NCI-H187 (cell line): Measurements from ENCODE around the gene RPS6KA2.
A peak's percentile ranks its signal among the peaks of the same experiment; 100 is the strongest.

ENCODE experiments used
- DNase-seq, 2 experiments: peaks; one replicate each; lab custom pipeline; 2025; lab: John Stamatoyannopoulos, UW

The RPS6KA2 gene

DNA sequence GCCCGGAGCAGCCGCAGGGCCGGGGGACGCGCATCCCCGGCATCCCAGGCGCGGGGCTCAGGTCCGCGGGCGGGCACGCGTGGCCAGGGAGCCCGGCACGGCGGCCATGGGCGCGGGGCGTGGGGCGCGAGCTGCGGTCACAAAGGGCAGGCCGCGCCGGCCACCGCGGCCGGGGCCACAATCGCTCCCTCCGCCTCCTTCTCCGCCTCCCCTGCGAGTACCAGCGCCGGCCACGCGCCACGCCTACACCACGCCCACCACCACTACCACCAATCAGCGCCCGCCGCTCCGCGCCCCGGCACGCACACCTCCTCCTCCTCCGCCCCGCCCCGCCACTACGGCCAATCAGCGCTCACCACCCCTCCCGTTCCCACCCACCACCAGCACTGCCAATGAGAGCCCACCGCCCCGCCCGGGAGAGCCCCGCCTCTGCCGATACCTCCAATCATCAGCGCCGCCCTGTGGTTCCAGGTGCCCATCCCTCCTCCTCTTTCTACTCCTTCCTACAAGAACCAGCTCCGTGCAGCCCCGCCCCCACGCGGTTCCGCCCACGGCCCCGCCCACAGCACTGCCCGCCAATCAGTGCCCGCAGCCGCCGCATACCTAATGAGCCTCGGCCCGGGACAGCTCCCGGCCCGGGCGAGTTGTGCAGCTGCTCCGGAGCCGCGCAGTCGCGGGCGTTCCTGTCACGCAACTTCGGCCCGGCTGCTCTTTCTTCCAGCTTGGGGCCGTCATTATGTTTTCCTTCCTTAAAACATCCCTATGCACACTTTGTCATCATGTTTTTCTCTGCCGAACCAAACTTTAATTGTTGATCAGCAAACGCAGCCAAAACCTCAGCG lies at the start of gene RPS6KA2:
Gene RPS6KA2 (minus strand): TSS at position 219 of the 842 bp plus-strand sequence. CDS start 232 bp downstream, outside the sequence.
- peak; percentile 98 for DNase-seq

DNA sequence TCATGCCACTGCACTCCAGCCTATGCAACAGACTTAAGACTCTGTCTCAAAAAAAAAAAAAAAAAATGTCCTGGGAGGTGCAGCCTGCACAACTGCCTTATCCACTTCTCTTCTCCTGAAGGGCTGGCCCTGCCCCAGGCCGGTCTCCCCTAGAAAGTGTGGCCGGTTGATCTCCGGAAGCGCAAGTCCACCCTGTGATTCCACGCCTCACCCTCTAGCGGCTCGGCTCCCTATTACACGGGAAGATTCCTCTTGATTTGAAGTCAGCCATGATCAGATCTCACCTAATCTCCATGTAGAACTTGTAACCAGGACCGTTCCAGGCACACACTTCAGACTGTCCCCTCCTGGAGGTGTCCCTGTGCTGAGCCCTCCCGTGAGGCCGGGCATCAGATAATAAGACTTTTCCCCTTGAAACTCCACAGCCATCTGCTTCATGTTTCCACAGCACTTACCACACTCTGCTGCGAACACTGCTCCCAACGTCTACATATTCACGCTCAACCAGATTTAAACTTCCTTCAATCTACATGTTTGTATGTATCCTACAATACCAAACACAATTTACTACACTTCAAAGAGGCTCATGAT lies 49.3 kb upstream of the RPS6KA2 start:
- DNase-seq: no peak

DNA sequence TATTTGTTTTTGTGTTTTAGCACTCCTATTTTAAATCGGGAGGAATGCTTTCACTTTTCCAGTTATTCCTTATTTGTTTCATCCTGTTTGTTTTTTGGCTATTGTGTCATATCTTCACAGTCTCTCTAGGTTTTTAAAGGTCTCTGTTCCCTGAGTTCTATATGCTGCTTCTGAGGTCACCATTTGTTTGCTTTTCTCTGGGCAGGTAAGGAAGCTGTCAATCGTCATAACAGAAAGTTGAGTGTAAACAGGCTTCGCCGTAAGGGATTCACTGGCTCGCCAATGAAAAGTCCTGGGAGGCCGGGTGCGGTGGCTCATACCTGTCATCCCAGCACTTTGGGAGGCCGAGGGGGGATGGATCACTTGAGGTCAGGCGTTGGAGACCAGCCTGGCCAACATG lies 48.7 kb upstream of the RPS6KA2 start:
- DNase-seq: no peak

DNA sequence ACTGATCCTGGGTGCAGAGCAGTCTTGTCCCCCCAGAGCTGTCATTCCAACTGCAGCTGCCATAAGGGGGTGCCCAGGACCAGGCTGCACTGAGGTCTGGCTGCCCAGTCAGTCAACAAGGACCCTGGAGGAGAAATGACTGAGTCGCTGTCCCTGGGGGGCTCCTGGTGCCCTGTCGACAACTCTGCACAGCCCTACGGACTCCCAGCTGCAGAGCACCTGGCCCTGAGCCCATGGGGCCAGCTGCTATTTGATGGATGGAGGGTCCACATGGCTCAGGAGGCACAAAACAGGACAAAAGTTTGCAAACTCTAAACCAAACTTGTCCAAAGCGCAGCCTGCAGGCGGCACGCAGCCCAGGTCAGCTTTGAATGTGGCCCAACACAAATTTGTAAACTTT lies 46.3 kb upstream of the RPS6KA2 start:
- no peak for DNase-seq

DNA sequence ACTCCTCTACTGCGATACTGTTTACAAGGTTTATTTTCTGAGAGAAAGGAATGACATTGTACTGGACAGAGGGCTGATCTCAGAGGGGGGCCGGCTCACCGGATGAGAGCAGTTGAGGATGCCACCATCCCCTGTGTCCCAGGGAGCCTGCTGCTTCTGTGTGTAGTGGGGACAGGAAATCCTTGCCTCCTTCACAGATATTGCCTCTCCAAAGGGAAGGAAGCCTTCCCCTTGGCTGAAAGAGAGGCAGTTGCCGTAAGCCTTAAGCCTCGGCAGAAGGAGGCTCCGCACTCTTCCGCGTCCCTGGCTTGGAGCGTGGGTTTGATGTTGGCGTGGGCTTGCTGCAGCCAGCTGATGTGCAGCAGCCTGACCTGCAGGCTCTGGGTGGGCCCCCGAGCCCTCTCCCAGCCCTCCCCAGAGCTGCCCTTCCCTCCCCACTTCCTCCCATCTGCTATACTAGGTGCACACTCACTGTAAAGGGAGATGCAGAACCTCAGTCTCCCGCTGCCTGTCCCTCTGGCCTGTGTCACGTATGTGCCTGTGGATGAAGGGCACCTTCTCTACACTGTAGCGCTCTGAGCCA lies 45.7 kb upstream of the RPS6KA2 start:
- no peak for DNase-seq

DNA sequence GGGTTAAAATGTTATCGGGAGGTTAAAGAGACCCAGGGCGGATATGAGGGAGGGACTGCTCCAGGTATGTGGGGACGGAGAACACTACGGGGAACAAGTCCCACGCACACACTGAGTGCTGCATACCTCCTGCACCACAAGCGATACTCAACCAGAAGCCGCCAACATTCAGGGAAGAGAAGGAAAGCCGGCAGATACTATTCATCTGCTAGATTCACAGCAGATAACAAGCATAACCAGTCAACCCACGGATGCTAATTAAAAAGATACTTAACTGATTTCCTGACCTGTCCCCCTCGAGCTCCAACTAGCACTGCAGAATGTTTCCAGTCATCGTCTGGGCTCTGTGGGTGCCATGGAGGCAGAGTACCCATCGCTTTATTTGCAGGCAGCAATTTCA lies 45.1 kb upstream of the RPS6KA2 start:
- no peak for DNase-seq

DNA sequence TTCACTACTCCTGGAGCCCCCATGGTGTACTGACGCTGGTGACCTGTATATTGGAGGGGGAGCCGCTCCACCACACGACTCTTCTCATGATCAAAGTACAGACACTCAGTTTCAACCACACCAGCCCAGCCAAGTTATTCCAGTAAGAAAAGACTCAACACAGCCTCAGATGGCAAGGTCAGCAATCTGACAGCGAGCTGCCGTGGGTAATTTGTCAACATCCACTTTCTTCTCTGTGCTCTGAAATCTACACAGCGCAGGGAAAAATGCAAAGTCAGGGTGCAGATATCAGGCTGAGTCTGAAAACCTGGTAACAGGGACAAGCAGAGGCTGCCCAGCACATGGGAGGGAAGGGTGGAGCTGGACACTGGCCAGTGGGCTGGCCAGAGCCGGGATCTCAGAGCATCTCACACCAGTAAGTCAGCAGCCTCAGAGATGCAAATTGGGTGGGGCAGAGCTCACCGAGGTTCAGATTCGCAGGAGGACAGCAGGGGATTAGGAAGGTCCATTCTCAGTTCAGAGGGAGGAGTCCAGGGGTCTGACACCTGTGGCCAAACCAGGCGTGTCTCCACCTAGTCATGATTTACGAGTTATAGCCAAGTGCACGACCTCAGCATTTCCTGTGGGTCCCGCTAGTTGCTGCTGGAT lies 44.5 kb upstream of the RPS6KA2 start:
- DNase-seq: no peak

DNA sequence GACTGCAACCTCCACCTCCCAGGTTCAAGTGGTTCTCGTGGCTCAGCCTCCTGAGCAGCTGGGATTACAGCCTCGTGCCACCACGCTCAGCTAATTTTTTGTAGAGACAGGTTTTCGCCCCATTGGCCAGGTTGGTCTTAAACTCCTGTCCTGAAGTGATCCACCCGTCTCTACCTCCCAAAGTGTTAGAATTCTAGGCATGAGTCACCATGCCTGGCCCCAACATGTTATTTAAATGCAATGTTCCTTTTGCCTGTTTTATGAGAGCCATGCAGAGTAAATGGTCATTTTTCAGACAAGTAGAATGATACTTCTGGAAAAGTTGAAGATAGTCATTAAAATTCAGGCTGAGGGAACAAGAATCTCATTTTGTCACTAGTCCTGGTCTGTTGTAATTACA lies 43.8 kb upstream of the RPS6KA2 start:
- no peak for DNase-seq

DNA sequence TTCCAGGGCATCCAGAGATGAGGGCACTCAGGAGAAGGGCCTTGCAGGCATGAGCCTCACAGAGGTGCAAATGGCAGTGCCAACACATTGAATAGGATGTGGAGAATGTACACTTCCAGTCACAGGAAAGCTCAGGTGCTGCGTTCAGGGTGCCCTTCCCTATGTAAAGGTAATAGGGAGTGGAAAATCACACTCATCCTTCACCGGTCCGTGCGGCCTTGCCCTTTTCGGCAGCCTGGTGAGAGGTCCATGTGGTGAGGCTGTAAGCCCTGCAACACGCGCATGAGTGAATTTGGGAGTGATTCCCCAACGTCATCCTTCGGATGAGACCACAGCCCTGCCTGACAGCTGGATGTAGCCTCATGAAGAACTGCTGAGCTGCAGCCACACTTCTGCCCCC lies 43.0 kb upstream of the RPS6KA2 start:
- no peak for DNase-seq

DNA sequence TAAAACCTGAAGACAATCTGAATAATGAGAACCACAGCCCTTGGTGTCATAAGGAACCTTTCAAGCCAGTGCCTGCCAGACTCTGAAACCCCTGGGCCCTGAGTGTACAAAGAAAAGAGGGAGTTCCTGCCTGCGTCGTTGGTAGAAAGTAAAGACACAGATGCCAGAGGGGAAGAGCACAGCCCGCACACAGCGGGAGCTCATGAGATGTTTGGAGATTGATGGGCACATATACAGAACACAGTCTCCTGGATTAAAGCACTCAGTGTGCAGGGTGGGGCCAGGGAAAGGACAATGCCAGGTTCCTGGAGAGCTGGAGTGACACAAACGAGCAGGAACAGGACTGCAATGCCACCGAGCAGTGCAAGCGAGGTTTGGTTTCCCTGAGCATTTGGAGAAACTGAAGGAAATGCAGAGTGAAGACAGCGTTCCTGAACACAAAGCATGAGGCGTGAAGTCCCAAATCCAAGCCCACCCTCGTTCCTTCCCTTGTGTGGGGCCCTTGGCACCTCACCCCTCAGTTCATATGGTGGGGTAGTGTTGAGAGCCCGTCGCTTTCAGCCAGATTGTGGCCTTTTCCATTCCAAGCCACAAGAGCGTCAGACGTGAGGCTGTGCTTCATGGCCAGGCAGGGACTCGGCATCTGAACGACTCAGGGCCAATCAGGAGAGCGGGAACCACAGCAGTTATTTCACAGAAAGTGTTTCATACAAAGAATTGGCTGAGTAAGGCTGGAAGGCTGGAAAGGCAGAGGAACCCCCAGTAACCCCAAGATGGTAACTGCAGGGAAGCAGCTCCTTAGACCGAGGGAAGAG lies 41.0 kb upstream of the RPS6KA2 start:
- DNase-seq: no peak

DNA sequence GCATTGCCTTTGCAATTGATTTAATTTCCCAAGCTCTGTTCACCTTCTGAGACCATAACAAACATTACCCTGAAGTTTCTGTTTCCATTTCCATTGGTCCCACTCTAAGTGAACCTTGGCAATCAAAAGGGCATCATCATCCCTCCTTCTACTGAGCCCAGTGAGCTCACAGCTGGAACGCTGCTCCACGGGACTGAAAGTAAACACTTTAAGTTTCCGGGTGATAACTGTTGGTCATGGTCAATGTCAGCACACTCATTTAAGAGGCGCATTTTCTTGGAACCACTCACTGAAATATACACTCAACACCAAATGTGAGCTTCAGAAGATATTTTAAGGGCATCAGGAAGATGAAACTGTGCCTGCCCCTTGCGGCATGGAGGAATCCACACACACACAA lies 37.1 kb upstream of the RPS6KA2 start:
- DNase-seq: no peak

DNA sequence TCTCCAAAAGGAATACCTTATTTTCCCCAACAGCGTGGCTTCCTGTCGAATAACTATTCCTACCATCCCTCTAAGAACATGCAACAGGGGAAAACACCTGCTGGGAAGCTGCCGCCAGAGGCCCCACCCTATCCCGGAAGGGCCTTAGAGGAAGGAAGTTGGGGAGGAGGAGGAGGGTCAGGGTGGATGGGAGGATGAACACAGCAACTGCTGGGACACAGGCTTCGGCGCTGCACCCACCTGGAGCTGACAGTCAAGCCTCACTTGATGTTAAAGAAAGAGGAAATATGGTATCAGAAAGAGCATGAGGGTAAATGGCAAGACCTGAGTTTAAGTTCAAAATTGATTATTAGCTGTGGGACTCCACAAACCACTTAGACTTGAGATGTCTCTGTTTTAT lies 36.5 kb upstream of the RPS6KA2 start:
- no peak for DNase-seq

DNA sequence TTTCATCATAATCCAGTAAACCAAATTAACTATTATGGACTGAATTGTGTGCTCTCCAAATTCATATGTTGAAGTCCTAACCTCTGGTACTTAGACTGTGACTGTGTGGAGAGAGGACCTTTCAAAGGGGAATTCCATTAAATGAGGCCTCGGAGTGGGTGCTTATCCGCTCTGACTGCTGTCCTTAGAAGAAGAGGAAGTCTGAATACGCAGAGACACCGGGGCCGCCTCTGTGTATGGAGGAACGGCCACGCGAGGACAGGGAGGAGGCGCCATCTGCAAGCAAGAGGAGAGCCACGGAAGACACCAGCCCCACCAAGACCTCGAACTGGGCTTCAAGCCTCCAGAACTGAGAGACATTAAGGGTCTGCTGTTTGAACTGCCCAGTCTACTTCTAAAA lies 35.6 kb upstream of the RPS6KA2 start:
- DNase-seq: no peak

DNA sequence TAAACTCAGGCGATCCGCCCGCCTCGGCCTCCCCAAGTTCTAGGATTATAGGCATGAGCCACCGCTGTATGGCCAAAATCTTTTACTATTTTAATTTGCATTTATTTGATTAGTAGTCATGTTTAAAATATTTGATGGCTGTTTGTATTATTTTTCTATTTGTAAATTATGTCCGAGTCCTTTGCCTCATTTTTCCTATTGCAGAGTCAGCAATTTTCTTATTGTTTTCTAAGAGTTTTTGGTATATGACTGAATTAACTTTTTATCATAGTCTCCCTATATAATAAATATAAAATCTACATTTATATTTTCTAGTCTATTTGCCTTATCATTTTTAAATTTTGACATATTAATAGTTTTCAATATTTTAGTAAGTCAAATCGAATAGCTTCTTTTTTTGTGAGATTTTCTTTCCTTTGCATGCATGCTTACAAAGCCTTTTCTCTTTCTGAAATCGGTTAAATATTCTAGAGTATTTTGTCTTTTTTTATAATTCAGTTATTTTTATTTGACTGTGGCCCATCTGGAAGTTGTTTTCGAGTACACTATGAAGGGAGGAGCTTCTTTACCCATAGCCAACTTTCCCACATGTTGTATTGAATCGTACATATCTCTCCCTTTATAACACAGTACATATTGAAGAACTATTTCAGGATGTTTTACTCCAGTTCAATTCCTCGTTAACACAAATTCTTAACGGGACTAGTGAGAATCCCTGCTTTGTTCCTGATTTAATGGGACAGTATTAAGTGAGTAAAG lies 34.5 kb upstream of the RPS6KA2 start:
- DNase-seq: no peak

DNA sequence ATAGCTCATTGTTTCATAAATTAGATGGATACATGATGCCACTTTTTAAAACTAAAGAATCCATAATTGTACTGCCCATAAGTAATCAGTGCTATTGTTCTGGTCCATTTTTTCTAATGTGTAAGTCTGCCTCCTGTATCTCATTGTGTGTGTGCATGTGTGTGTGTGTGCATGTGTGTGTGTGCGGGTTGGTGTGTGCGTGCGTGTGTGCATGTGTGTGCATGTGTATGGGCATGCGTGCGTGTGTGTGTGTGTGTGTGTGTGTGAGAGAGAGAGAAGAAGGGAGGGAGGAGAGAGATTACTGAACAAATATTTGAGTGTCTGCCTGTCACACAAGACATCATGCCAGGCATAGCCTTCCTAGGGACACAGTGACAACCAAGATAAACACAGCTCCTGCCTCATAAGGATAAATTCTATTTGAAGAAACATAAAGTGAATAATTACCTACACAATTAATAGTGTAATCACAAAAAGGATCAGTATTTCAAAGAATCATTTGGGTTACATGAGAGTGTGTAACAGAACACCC lies 33.2 kb upstream of the RPS6KA2 start:
- no peak for DNase-seq

DNA sequence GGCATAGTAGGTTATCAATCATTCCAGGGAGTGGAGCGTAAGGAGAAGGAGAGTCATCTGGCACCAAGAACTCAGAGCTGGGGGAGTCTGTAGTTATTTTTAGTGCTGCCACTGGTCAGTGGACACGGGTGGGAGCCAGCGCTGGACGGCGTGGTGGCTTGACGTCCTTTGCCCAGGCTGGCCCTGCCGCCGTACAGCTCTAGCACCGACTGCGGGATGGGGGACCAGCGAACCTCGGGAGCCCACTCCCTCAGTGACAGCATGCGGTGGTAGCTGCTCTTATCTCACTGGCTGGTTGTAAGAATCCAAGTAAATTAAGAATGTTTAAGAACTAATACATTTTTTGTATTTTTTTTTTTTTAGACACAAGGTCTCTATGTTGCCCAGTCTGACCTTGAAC lies 32.5 kb upstream of the RPS6KA2 start:
- no peak for DNase-seq

DNA sequence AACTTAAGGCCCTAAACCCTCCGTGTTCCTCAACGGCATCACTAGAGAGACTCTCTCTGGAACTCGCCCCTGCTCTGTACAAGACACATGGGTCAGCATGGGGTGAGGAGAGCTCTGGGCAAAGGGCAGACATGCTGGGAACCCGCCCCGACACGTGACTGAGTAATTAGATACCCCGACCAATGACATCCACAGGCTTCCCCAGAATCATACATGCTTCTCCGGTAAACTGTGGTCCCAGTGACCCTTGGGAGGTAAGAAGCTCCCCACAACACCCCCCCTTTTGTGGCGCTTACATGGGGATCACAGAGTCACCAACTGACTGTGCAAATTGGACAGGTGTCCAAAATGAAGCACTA lies 31.7 kb upstream of the RPS6KA2 start:
- DNase-seq: no peak

DNA sequence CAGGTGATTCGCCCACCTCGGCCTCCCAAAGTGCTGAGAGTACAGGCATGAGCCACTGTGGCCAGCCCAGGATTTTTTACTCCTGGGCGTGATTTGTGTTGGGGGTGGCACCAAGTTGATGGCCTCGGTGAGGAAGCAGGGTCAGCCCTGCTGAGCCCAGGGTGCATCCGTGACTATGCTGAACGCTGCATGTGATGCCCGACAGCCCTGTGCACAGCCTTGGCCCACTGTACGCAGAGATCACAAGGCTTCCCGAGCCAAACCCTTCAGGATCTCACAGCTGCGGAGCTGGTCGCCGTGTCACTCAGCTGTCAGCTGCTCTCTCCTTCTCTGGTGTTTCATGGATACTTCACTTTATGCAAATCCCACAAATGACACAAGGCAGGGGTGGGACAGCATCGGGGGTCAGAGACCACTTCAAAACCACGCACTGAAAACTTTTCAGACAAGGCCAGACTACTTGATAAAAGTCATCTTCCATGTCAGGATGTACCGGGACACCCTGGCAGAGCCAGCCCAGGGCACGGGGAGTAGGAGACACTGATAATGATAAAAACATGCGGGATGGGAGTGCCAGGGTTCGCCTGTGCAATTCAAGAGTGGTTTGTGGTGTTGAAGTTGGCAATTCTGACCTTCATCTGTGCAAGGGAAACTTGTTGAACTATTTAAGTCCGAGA lies 31.2 kb upstream of the RPS6KA2 start:
- DNase-seq: no peak

DNA sequence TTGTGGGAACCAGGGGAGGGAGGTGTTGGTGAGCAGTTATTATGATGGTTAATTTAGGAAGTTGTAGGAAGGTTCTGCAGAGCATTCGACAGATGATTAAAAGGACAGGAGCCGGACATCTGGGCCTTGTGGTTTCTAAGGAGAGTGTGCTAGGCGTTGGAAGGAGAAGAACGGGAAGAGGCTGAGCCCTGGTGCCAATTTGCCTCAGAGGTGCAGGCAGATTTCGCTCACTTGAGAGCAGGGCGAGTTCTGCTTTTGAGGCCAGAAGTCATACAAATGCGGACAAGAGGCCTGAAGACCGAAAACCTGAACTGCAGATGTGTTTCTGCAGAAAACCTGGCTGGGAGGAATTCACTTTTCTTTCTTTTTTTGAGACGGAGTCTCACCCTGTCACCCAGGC lies 30.5 kb upstream of the RPS6KA2 start:
- DNase-seq: no peak
